WTC11 (cell line): ENCODE data around the gene HDLBP.

Experiments
- AFF4 ChIP-seq: sonication (generic); formaldehyde crosslinking; IDR thresholded peaks from 2 replicates; pipeline ENCODE4 v1.8.1; 2023; ENCODE audit warnings: mild to moderate bottlenecking, missing genetic modification reagents, borderline replicate concordance
- ETV6 ChIP-seq: sonication (generic); formaldehyde crosslinking; IDR thresholded peaks from 2 replicates; pipeline ENCODE4 v1.8.1; 2022; ENCODE audit warnings: mild to moderate bottlenecking, missing genetic modification reagents
- SMAD3 ChIP-seq: sonication (generic); formaldehyde crosslinking; IDR thresholded peaks from 2 replicates; pipeline ENCODE4 v1.8.0; 2022; ENCODE audit warnings: missing genetic modification reagents, mild to moderate bottlenecking, borderline replicate concordance
- TF ChIP-seq, protein P1 (sequence below): fragments of 200-600 bp; IDR thresholded peaks from 2 replicates; pipeline ENCODE4 v1.8.0; 2022; ENCODE audit warnings: antibody characterized with exemption
- TF ChIP-seq, protein P2 (sequence below): sonication (generic); formaldehyde crosslinking; IDR thresholded peaks from 2 replicates; pipeline ENCODE4 v1.8.1; 2022; ENCODE audit warnings: mild to moderate bottlenecking, missing genetic modification reagents, moderate library complexity, borderline replicate concordance
- TF ChIP-seq, protein P3 (sequence below): sonication (generic); formaldehyde crosslinking; IDR thresholded peaks from 2 replicates; pipeline ENCODE4 v1.8.1; 2022; ENCODE audit warnings: low read depth, mild to moderate bottlenecking, moderate library complexity, missing genetic modification reagents, borderline replicate concordance
- TF ChIP-seq, protein P4 (sequence below): sonication (generic); formaldehyde crosslinking; conservative IDR thresholded peaks from 2 replicates; pipeline ENCODE4 v1.8.1; 2022; ENCODE audit warnings: mild to moderate bottlenecking, missing genetic modification reagents

DNA sequence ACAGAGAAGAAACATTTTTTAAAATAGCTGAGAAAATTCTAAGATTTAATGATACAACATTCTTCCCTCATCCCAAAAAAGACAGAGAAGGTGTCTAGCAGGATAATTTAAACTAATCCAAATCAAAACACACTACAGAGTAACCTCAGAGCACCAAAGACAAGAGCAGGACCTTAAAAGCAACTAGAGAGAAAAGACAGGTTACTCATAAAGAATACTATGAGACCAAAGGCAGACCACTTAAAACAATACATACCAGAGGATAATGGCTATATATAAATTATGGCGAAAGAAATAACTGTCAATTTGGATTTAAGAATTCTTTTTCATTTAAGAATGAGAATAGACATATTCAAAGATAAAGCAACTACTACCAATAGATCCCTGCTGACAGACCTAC, 40.0 kb downstream of the HDLBP start:
- TF ChIP-seq SMAD3 (CRISPR knock-in tag): no peak
- TF ChIP-seq, protein P1, sequence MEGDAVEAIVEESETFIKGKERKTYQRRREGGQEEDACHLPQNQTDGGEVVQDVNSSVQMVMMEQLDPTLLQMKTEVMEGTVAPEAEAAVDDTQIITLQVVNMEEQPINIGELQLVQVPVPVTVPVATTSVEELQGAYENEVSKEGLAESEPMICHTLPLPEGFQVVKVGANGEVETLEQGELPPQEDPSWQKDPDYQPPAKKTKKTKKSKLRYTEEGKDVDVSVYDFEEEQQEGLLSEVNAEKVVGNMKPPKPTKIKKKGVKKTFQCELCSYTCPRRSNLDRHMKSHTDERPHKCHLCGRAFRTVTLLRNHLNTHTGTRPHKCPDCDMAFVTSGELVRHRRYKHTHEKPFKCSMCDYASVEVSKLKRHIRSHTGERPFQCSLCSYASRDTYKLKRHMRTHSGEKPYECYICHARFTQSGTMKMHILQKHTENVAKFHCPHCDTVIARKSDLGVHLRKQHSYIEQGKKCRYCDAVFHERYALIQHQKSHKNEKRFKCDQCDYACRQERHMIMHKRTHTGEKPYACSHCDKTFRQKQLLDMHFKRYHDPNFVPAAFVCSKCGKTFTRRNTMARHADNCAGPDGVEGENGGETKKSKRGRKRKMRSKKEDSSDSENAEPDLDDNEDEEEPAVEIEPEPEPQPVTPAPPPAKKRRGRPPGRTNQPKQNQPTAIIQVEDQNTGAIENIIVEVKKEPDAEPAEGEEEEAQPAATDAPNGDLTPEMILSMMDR: no peak
- no peak for TF ChIP-seq AFF4 (CRISPR knock-in tag)
- TF ChIP-seq, protein P2, sequence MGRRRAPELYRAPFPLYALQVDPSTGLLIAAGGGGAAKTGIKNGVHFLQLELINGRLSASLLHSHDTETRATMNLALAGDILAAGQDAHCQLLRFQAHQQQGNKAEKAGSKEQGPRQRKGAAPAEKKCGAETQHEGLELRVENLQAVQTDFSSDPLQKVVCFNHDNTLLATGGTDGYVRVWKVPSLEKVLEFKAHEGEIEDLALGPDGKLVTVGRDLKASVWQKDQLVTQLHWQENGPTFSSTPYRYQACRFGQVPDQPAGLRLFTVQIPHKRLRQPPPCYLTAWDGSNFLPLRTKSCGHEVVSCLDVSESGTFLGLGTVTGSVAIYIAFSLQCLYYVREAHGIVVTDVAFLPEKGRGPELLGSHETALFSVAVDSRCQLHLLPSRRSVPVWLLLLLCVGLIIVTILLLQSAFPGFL (CRISPR knock-in tag): no peak
- TF ChIP-seq, protein P3, sequence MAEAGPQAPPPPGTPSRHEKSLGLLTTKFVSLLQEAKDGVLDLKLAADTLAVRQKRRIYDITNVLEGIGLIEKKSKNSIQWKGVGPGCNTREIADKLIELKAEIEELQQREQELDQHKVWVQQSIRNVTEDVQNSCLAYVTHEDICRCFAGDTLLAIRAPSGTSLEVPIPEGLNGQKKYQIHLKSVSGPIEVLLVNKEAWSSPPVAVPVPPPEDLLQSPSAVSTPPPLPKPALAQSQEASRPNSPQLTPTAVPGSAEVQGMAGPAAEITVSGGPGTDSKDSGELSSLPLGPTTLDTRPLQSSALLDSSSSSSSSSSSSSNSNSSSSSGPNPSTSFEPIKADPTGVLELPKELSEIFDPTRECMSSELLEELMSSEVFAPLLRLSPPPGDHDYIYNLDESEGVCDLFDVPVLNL (CRISPR knock-in tag): no peak
- TF ChIP-seq ETV6 (CRISPR knock-in tag): no peak
- TF ChIP-seq, protein P4, sequence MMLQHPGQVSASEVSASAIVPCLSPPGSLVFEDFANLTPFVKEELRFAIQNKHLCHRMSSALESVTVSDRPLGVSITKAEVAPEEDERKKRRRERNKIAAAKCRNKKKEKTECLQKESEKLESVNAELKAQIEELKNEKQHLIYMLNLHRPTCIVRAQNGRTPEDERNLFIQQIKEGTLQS (CRISPR knock-in tag): no peak
